Mesendoderm (in vitro differentiated cells): ENCODE results near the gene C1orf115. TPM values are rescaled to one million over a fixed set of nuclear protein-coding genes. Genes with fewer than 3 reads are reported as not detected.
A peak's percentile ranks its signal among the peaks of the same experiment; 100 is the strongest.

Experiments used
- DNase-seq: peaks from one replicate; pipeline ENCODE4 v3.0.0; 2013
- H2AK5ac ChIP-seq: 2 replicates; pipeline ENCODE4 v1.6.1; 2013; ENCODE audit warnings: low read length, inconsistent platforms
- H2BK120ac ChIP-seq: 2 replicates; pipeline ENCODE4 v1.6.1; 2013; ENCODE audit warnings: low read depth, mild to moderate bottlenecking, low read length, moderate library complexity, mixed read lengths
- H2BK15ac ChIP-seq: replicated peaks from 2 replicates; pipeline ENCODE4 v1.6.1; 2013; ENCODE audit warnings: low read depth, mild to moderate bottlenecking, moderate library complexity
- H2BK5ac ChIP-seq: 2 replicates; pipeline ENCODE4 v1.6.1; 2013; ENCODE audit warnings: low read length, inconsistent platforms
- H3K18ac ChIP-seq: 2 replicates; pipeline ENCODE4 v1.6.1; 2013; ENCODE audit warnings: mild to moderate bottlenecking, low read length, mixed read lengths
- H3K23ac ChIP-seq: one replicate; pipeline ENCODE4 v1.6.1; 2013; ENCODE audit warnings: low read length
- H3K27ac ChIP-seq: 2 replicates; pipeline ENCODE4 v1.5.1; 2013; ENCODE audit warnings: low read depth, mild to moderate bottlenecking, inconsistent platforms, low read length, moderate library complexity
- H3K27me3 ChIP-seq: 2 replicates; pipeline ENCODE4 v1.6.1; 2013; ENCODE audit warnings: low read length, control low read depth, mild to moderate bottlenecking, inconsistent platforms; ENCODE audit not compliant: insufficient read depth, poor library complexity
- H3K36me3 ChIP-seq: 2 replicates; pipeline ENCODE4 v1.6.1; 2013; ENCODE audit warnings: low read length, inconsistent platforms; ENCODE audit not compliant: control insufficient read depth, insufficient read depth
- H3K4ac ChIP-seq: one replicate; pipeline ENCODE4 v1.6.1; 2013; ENCODE audit warnings: low read depth, mild to moderate bottlenecking, low read length, moderate library complexity
- H3K4me1 ChIP-seq: 2 replicates; pipeline ENCODE4 v1.6.1; 2013; ENCODE audit warnings: low read depth, low read length, inconsistent platforms; ENCODE audit not compliant: control insufficient read depth
- H3K4me2 ChIP-seq: 2 replicates; pipeline ENCODE4 v1.6.1; 2013; ENCODE audit warnings: low read length
- H3K4me3 ChIP-seq: 2 replicates; pipeline ENCODE4 v1.5.1; 2013; ENCODE audit warnings: mild to moderate bottlenecking, low read length
- H3K56ac ChIP-seq: one replicate; pipeline ENCODE4 v1.6.1; 2013; ENCODE audit warnings: low read length
- H3K79me1 ChIP-seq: 2 replicates; pipeline ENCODE4 v1.6.1; 2013; ENCODE audit warnings: low read length, inconsistent platforms
- H3K79me2 ChIP-seq: 2 replicates; pipeline ENCODE4 v1.6.1; 2013; ENCODE audit warnings: mild to moderate bottlenecking, low read length; ENCODE audit not compliant: control insufficient read depth, insufficient read depth
- H3K9ac ChIP-seq: 2 replicates; pipeline ENCODE4 v1.6.1; 2013; ENCODE audit warnings: low read length, inconsistent platforms
- H4K5ac ChIP-seq: one replicate; pipeline ENCODE4 v1.6.1; 2013; ENCODE audit warnings: low read length
- H4K8ac ChIP-seq: one replicate; pipeline ENCODE4 v1.6.1; 2013; ENCODE audit warnings: low read depth, mild to moderate bottlenecking, control low read depth, low read length, moderate library complexity
- WGBS: extraction: QIAGEN DNeasy Blood & Tissue Kit; methylation state at CpG from one replicate; pipeline ENCODE4 v1.1.7; 2013; ENCODE audit warnings: low lambda C conversion rate, missing lambda C conversion rate; ENCODE audit not compliant: insufficient coverage; ENCODE audit errors: extremely low coverage; 5-methylcytosine and 5-hydroxymethylcytosine counted together
- polyA plus RNA-seq, 2 experiments: library from polyadenylated mRNA; stranded (reverse); fragments of 200-250 nt; gene quantifications; one replicate each; pipeline ENCODE4 v1.2.3, GENCODE V29; 2013

The C1orf115 gene, protein sequence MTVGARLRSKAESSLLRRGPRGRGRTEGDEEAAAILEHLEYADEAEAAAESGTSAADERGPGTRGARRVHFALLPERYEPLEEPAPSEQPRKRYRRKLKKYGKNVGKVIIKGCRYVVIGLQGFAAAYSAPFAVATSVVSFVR
- polyA plus RNA-seq (2013, experiment 1 of 2): 2.2 TPM
- polyA plus RNA-seq (2013, experiment 2 of 2): 2.3 TPM

DNA sequence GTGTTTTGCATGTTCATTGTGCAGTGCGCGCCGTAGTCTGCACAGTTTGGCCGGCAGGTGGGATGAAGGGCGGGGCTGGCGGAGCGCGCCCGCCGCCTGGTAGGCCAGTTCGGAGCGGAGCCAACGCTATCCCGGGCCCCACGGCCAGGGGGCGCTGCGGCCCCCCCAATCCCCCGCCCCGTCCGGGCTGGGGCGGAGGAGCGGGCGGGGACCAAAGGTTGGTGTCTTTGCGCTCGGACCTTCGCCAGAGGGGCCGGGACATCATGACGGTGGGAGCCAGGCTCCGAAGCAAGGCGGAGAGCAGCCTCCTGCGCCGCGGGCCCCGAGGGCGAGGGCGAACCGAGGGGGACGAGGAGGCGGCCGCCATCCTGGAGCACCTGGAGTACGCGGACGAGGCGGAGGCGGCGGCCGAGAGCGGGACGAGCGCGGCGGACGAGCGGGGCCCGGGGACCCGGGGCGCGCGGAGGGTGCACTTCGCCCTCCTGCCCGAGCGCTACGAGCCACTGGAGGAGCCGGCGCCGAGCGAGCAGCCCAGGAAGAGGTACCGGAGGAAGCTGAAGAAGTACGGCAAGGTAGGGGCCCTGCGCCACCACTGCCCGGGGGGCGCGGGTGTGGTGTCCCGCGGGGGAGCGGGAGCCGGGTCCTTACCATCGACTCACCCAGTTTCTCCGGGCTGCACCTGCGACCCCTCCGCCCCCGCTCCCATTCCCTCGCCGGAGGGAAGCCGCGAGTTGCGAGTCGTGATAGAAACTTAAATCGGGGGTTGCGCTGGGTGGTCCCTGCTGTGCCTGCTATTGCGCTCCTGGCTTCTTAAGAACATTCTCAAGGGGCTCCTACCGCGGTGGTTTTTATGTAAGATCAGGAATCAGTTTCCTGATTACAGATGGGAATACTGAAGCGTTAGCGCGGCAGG lies at the start of gene C1orf115:
Gene C1orf115 (plus strand): TSS at position 224 of the 913 bp plus-strand sequence. CDS start 40 bp downstream, at position 264.
- no peaks in the 10 kb centered on the region for H3K36me3 ChIP-seq
- H2BK5ac ChIP-seq: no peak within 1 kb of the TSS
- DNase-seq: peak; percentile 86
- no peak within 1 kb of the TSS for H4K5ac ChIP-seq
- H3K4me2 ChIP-seq: peak within 1 kb of the TSS; percentile 59
- H3K4me1 ChIP-seq: no peaks in the 10 kb centered on the region
- H3K18ac ChIP-seq: peak within 1 kb of the TSS; percentile 9
- no peaks in the 10 kb centered on the region for H3K79me1 ChIP-seq
- no peak within 1 kb of the TSS for H3K4ac ChIP-seq
- no CpG with 5 or more reads among the region's 96 CpGs for WGBS
- no peak within 1 kb of the TSS for H2BK15ac ChIP-seq
- peak within 1 kb of the TSS; percentile 88 for H3K56ac ChIP-seq
- H3K27me3 ChIP-seq: peaks cover 7% of the 10 kb centered on the region
- no peak within 1 kb of the TSS for H3K23ac ChIP-seq
- peak within 1 kb of the TSS; percentile 51 for H3K4me3 ChIP-seq
- no peak within 1 kb of the TSS for H3K27ac ChIP-seq
- no peak within 1 kb of the TSS for H4K8ac ChIP-seq
- H2BK120ac ChIP-seq: no peak within 1 kb of the TSS
- H3K9ac ChIP-seq: peak within 1 kb of the TSS; percentile 70
- no peak within 1 kb of the TSS for H2AK5ac ChIP-seq
- H3K79me2 ChIP-seq: no peaks in the 10 kb centered on the region

DNA sequence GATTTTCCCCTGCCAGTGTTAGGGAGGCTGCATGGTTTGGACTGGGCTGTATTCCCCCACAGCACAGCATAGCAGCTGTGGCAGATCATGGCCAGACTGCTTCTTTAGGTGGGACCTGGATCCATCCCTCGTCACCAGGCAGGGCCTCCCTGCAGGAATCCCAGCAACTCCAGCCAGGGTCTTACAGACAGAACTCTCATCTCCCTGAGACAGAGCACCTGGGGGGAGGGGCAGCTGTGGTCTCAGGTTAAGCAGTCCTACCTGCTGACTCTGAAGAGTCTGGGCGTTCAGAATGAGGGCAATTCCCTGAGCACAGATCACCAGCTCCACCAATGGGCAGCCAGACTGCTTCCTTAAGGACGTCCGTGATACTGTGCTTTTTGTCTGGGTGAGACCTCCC lies 47.9 kb upstream of the C1orf115 start:
- H3K4me2 ChIP-seq: no peak overlapping the region
- no peak overlapping the region for H2BK120ac ChIP-seq
- H2BK15ac ChIP-seq: no peak overlapping the region
- no peak overlapping the region for H3K56ac ChIP-seq
- no peak overlapping the region for H3K4me3 ChIP-seq
- no peak overlapping the region for H4K8ac ChIP-seq
- H3K23ac ChIP-seq: no peak overlapping the region
- H3K27ac ChIP-seq: no peak overlapping the region
- no peaks in the 10 kb centered on the region for H3K36me3 ChIP-seq
- H3K79me2 ChIP-seq: no peaks in the 10 kb centered on the region
- no peaks in the 10 kb centered on the region for H3K27me3 ChIP-seq
- no peak for DNase-seq
- no peak overlapping the region for H4K5ac ChIP-seq
- H2BK5ac ChIP-seq: no peak overlapping the region
- H2AK5ac ChIP-seq: no peak overlapping the region
- no peak overlapping the region for H3K9ac ChIP-seq
- no peaks in the 10 kb centered on the region for H3K4me1 ChIP-seq
- WGBS: no CpG with 5 or more reads among the region's 4 CpGs
- no peaks in the 10 kb centered on the region for H3K79me1 ChIP-seq
- no peak overlapping the region for H3K4ac ChIP-seq
- no peak overlapping the region for H3K18ac ChIP-seq

DNA sequence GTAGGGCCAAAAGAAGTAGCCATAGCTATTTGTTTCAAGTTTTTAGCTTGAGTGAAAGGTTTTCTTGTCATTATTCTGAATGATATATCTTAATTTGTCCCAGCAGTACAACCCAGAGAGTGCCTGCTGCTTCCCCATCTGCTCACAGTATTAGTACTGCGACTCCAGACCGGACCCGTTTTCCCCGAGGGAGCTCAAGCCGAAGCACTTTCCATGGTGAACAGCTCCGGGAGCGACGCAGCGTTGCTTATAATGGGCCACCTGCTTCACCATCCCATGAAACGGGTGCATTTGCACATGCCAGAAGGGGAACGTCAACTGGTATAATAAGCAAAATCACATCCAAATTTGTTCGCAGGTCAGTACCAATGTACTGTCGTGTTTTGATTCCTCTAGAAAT lies 37.2 kb upstream of the C1orf115 start:
- H3K27me3 ChIP-seq: no peaks in the 10 kb centered on the region
- H3K23ac ChIP-seq: no peak overlapping the region
- DNase-seq: no peak
- H3K4me2 ChIP-seq: no peak overlapping the region
- H3K79me2 ChIP-seq: no peaks in the 10 kb centered on the region
- H2BK5ac ChIP-seq: no peak overlapping the region
- no peaks in the 10 kb centered on the region for H3K79me1 ChIP-seq
- H3K9ac ChIP-seq: no peak overlapping the region
- no peak overlapping the region for H3K56ac ChIP-seq
- no peak overlapping the region for H3K4ac ChIP-seq
- no peak overlapping the region for H4K8ac ChIP-seq
- H4K5ac ChIP-seq: no peak overlapping the region
- H2BK15ac ChIP-seq: no peak overlapping the region
- H3K18ac ChIP-seq: no peak overlapping the region
- no peak overlapping the region for H3K4me3 ChIP-seq
- H2BK120ac ChIP-seq: no peak overlapping the region
- no peak overlapping the region for H3K27ac ChIP-seq
- H2AK5ac ChIP-seq: no peak overlapping the region
- WGBS: no CpG with 5 or more reads among the region's 13 CpGs
- no peaks in the 10 kb centered on the region for H3K4me1 ChIP-seq
- no peaks in the 10 kb centered on the region for H3K36me3 ChIP-seq

DNA sequence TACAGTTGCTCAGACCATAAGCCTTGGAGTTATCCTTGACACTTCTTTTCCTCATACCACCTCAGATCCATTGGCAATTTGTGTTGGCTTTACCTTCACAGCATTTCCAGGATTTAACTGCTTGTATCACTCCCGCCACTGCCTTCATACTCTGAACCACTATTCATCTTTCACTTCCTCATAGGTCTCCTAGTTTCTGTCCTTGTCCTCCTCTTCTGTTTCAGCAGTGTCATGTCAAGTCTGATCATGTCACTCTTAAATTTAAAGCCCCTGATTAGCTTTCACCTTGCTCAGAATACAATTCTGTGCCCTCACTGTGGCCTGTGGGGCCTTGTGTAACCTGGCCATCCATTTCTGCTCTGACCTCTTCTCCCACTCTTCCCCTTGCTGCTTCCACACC lies 34.7 kb upstream of the C1orf115 start:
- no peak for DNase-seq
- Histone ChIP-seq H2BK15ac (no peak overlapping the region), H3K4me2 (no peak overlapping the region), H3K4me3 (no peak overlapping the region), H4K5ac (no peak overlapping the region), H3K27ac (no peak overlapping the region), H4K8ac (no peak overlapping the region), H3K18ac (no peak overlapping the region), H2AK5ac (no peak overlapping the region), H2BK5ac (no peak overlapping the region), H3K79me1 (no peaks in the 10 kb centered on the region), H3K9ac (no peak overlapping the region), H3K36me3 (no peaks in the 10 kb centered on the region), H3K23ac (no peak overlapping the region), H3K4ac (no peak overlapping the region), H3K4me1 (no peaks in the 10 kb centered on the region), H3K27me3 (no peaks in the 10 kb centered on the region), H2BK120ac (no peak overlapping the region), H3K56ac (no peak overlapping the region), H3K79me2 (no peaks in the 10 kb centered on the region)
- WGBS: no CpG with 5 or more reads among the region's 1 CpG

DNA sequence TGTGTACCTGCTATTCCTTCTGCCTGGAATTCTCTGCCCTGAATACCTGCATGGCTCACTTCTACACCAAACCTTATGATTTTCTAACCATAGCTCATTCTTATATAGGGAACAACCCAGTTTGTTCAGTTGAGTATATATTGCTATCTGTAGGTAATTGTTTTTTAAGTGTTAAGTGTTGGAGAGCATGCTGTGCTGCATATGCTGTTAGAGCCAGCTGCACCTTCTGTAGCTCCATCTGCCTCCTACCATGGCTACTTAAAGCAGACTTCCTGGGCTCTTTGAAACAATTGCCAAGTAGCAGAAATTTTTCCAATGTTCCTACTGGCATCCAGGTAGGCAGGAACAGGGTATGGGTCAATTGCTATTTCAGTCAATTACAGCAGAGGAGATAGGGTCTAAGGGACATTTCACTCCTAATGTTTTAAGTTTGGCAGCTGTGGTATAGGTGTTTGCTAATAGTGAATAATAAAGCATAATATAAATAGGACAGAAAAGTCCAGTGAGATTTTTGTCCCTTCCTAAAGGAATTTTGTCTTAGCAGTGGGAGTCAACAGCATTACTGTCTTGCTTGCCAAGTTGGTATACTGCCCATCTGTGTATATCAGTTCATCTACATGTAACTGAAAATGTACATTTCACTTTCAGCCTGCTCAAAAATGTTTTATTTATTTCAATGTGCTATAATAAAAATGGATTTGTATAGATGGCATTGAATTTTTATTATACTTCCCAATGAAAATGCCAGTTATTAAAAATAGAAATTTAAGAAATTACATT lies 34.0 kb upstream of the C1orf115 start:
- Histone ChIP-seq H3K36me3 (no peaks in the 10 kb centered on the region), H3K9ac (no peak overlapping the region)

More for the DNA sequence above, 34.0 kb upstream of the C1orf115 start:
- H2BK5ac ChIP-seq: no peak overlapping the region
- H3K27ac ChIP-seq: no peak overlapping the region
- H3K56ac ChIP-seq: no peak overlapping the region
- no peak for DNase-seq
- no peak overlapping the region for H2BK120ac ChIP-seq
- no peak overlapping the region for H3K4me3 ChIP-seq
- no peak overlapping the region for H3K23ac ChIP-seq
- H2BK15ac ChIP-seq: no peak overlapping the region
- H2AK5ac ChIP-seq: no peak overlapping the region
- H3K4me1 ChIP-seq: no peaks in the 10 kb centered on the region
- H4K5ac ChIP-seq: no peak overlapping the region
- no peak overlapping the region for H3K4me2 ChIP-seq
- no peaks in the 10 kb centered on the region for H3K79me1 ChIP-seq
- no peak overlapping the region for H4K8ac ChIP-seq
- H3K18ac ChIP-seq: no peak overlapping the region
- H3K4ac ChIP-seq: no peak overlapping the region
- no peaks in the 10 kb centered on the region for H3K79me2 ChIP-seq
- H3K27me3 ChIP-seq: no peaks in the 10 kb centered on the region
